Ishikawa (cell line): Measurements from ENCODE around the gene ZNF467.

ENCODE experiments used
- CEBPB ChIP-seq: IDR thresholded peaks from 2 replicates; pipeline ENCODE4 v1.6.1; 2012
- CREB1 ChIP-seq: IDR thresholded peaks from 2 replicates; pipeline ENCODE4 v1.6.1; 2012; ENCODE audit warnings: low read depth
- EGR1 ChIP-seq: IDR thresholded peaks from 2 replicates; pipeline ENCODE4 v1.6.1; 2012
- EP300 ChIP-seq: IDR thresholded peaks from 2 replicates; pipeline ENCODE4 v1.6.1; 2012; ENCODE audit warnings: borderline replicate concordance
- FOXM1 ChIP-seq: IDR thresholded peaks from 2 replicates; pipeline ENCODE4 v1.6.1; 2012; ENCODE audit warnings: low read depth, borderline replicate concordance
- MAX ChIP-seq: IDR thresholded peaks from 2 replicates; pipeline ENCODE4 v1.6.1; 2012
- NFIC ChIP-seq: IDR thresholded peaks from 2 replicates; pipeline ENCODE4 v1.6.1; 2012
- RAD21 ChIP-seq: IDR thresholded peaks from 2 replicates; pipeline ENCODE4 v1.6.1; 2012; ENCODE audit warnings: low read depth
- REST ChIP-seq: IDR thresholded peaks from 2 replicates; pipeline ENCODE4 v1.6.1; 2012; ENCODE audit warnings: low read depth, mild to moderate bottlenecking
- TAF1 ChIP-seq: IDR thresholded peaks from 2 replicates; pipeline ENCODE4 v1.6.1; 2012; ENCODE audit warnings: low read depth, mild to moderate bottlenecking
- TCF12 ChIP-seq: IDR thresholded peaks from 2 replicates; pipeline ENCODE4 v1.6.1; 2012; ENCODE audit warnings: low read depth
- YY1 ChIP-seq: IDR thresholded peaks from 2 replicates; pipeline ENCODE4 v1.6.1; 2012; ENCODE audit warnings: low read depth

GRCh38 chr7:149803551-149804074 lies 30.2 kb upstream of the ZNF467 start:
- TF ChIP-seq TCF12 (no peak), REST (no peak), EP300 (no peak), MAX (no peak), FOXM1 (no peak), EGR1 (no peak), CEBPB (no peak), CREB1 (no peak), NFIC (no peak), YY1 (no peak), RAD21 (no peak), TAF1 (no peak)
